Tibial artery (tissue), 4 donors: Measurements from ENCODE around the gene ZNF532.

Experiments used
- DNase-seq, 2 donors: peaks; one replicate each; pipeline ENCODE4 v3.0.0-alpha.2; 2019
- H3K27ac ChIP-seq, 2 donors: fragments of 200-600 bp; sonication (generic) in 1 of 2; 1 replicate in 1 of 2; 2 replicates in 1 of 2; pipeline ENCODE4 v1.5.1; 2018 to 2019; ENCODE audit warnings: mild to moderate bottlenecking in 1 of 2
- H3K27me3 ChIP-seq, 2 donors: fragments of 200-600 bp; sonication (generic) in 1 of 2; one replicate each; pipeline versions ENCODE4 v1.5.1 to v1.6.0; 2016 to 2019
- H3K36me3 ChIP-seq, 3 donors: fragments of 200-600 bp; sonication (generic) in 2 of 3; one replicate each; pipeline ENCODE4 v1.5.1; 2016 to 2019; ENCODE audit warnings: mild to moderate bottlenecking in 2 of 3
- H3K4me1 ChIP-seq, 4 donors: fragments of 200-600 bp; sonication (generic) in 2 of 4; 1 replicate in 3 of 4; 2 replicates in 1 of 4; pipeline ENCODE4 v1.5.1; 2016 to 2019
- H3K4me3 ChIP-seq, 2 donors: fragments of 200-600 bp; sonication (generic) in 1 of 2; 1 replicate in 1 of 2; 2 replicates in 1 of 2; pipeline ENCODE4 v1.5.1; 2018 to 2019; ENCODE audit warnings: mild to moderate bottlenecking in 2 of 2
- H3K9me3 ChIP-seq, 3 donors: fragments of 200-600 bp; sonication (generic) in 1 of 3; one replicate each; pipeline ENCODE4 v1.5.1; 2016 to 2019
- CTCF ChIP-seq, 2 experiments: fragments of 200-600 bp in 1 of 2; fragments of 450-650 bp in 1 of 2; IDR thresholded peaks; one replicate each; pipeline ENCODE4 v1.5.1; 2017 to 2019; ENCODE audit warnings: antibody characterized with exemption in 2 of 2, mild to moderate bottlenecking in 1 of 2, moderate library complexity in 1 of 2
- intact Hi-C: fragments of 100-400 bp; cut with DNase I; formaldehyde crosslinking; loops from one replicate; pipeline ENCODE4 v1.15.0; 2023; ENCODE audit warnings: low total_unique reads

The ZNF532 gene

GRCh38 chr18:58975781-58976180 is 111.1 kb downstream of the ZNF532 start:
- intact Hi-C loops: no loop called here
- no peak overlapping the region for H3K4me3 ChIP-seq
- no peak for DNase-seq
- peaks cover 20 to 39% (median 22%) of the 10 kb centered on the region in 3 donors for H3K36me3 ChIP-seq
- no peaks in the 10 kb centered on the region for H3K27me3 ChIP-seq
- peaks cover 0 to 29% (median 5%) of the 10 kb centered on the region in 4 donors for H3K4me1 ChIP-seq
- peak overlapping the region; percentile 71 to 74 for H3K27ac ChIP-seq
- H3K9me3 ChIP-seq: no peaks in the 10 kb centered on the region
- no peak for TF ChIP-seq CTCF (IDR thresholded peaks at IDR 0.05)

DNA sequence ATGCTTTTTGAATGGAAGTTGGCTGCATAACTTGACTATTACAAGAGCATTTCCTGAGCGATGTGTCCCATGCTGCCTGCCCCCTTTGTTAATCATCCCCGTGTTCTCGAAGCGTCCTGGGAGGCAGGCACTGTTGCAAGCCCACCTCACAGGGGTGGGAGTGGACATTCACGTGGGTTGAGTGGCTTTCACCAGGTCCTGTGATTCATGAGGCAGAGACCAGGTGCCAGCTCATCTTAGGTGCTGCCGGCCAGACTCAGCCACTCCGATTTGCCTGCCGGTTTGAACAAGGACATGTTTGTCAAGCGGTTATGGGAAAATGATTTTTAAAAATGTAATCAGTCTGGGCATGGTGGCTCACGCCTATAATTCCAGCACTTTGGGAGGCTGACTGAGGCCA is 112.5 kb downstream of the ZNF532 start:
- intact Hi-C loops: no loop called here
- no peak for TF ChIP-seq CTCF (IDR thresholded peaks at IDR 0.05)
- DNase-seq: no peak

DNA sequence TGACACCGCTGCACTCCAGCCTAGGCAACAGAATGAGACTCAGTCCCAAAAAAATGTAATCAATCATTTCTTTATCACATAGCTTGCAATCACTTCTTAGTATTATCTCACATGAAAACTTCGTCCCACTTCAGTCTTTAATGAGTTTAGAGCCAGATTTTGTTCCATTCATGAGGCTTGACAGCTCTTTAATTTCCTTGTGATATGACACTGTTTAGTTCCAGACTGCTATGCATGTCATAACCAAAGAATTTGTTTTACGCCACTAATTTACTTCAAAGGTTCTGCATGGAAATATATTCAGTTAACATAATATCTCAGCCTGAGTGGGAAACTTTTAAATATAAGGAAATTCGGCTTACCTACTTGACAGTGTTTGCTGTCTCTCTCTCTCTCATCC is 113.1 kb downstream of the ZNF532 start:
- DNase-seq: no peak
- peaks cover 40 to 47% (median 41%) of the 10 kb centered on the region in 3 donors for H3K36me3 ChIP-seq
- H3K4me1 ChIP-seq: peaks cover 0 to 29% (median 5%) of the 10 kb centered on the region in 4 donors
- peak overlapping the region; percentile 71 to 74 for H3K27ac ChIP-seq
- intact Hi-C loops: no loop called here
- no peaks in the 10 kb centered on the region for H3K27me3 ChIP-seq
- H3K9me3 ChIP-seq: no peaks in the 10 kb centered on the region
- no peak for TF ChIP-seq CTCF (IDR thresholded peaks at IDR 0.05)
- no peak overlapping the region for H3K4me3 ChIP-seq

More for the DNA sequence above, 112.5 kb downstream of the ZNF532 start:
- Histone ChIP-seq H3K36me3 (peaks cover 34 to 47% (median 35%) of the 10 kb centered on the region in 3 donors), H3K4me3 (no peak overlapping the region), H3K9me3 (no peaks in the 10 kb centered on the region), H3K4me1 (peaks cover 0 to 29% (median 5%) of the 10 kb centered on the region in 4 donors), H3K27ac (peak overlapping the region; percentile 71 to 74), H3K27me3 (no peaks in the 10 kb centered on the region)

GRCh38 chr18:58978916-58979315 is 114.2 kb downstream of the ZNF532 start:
- no peaks in the 10 kb centered on the region for H3K27me3 ChIP-seq
- peaks cover 51 to 52% (median 52%) of the 10 kb centered on the region in 3 donors for H3K36me3 ChIP-seq
- H3K27ac ChIP-seq: no peak overlapping the region
- intact Hi-C loops: no loop called here
- no peak for TF ChIP-seq CTCF (IDR thresholded peaks at IDR 0.05)
- DNase-seq: no peak
- no peaks in the 10 kb centered on the region for H3K9me3 ChIP-seq
- peaks cover 0 to 29% (median 5%) of the 10 kb centered on the region in 4 donors for H3K4me1 ChIP-seq
- no peak overlapping the region for H3K4me3 ChIP-seq

GRCh38 chr18:58979615-58980014 is 114.9 kb downstream of the ZNF532 start:
- peaks cover 56 to 57% (median 56%) of the 10 kb centered on the region in 3 donors for H3K36me3 ChIP-seq

More at GRCh38 chr18:58979615-58980014, 114.9 kb downstream of the ZNF532 start:
- H3K4me1 ChIP-seq: peaks cover 0 to 29% (median 5%) of the 10 kb centered on the region in 4 donors
- intact Hi-C loops: no loop called here
- no peak overlapping the region for H3K27ac ChIP-seq
- no peaks in the 10 kb centered on the region for H3K27me3 ChIP-seq
- TF ChIP-seq CTCF (IDR thresholded peaks at IDR 0.05): no peak
- no peak for DNase-seq
- no peak overlapping the region for H3K4me3 ChIP-seq
- no peaks in the 10 kb centered on the region for H3K9me3 ChIP-seq
